Body of pancreas (tissue), 4 donors: Measurements from ENCODE around the gene SLC30A1.

Source experiments
- CTCF ChIP-seq, 7 experiments: fragments of 450-650 bp in 4 of 7; fragments of 200-600 bp in 3 of 7; sonication (generic) in 3 of 7; IDR thresholded peaks; one replicate each; pipeline ENCODE4 v1.5.1; 2016 to 2019; ENCODE audit warnings: antibody characterized with exemption in 7 of 7
- POLR2A ChIP-seq, 3 donors: fragments of 450-650 bp; IDR thresholded peaks; one replicate each; pipeline ENCODE4 v1.6.1; 2016; ENCODE audit warnings: antibody characterized with exemption in 3 of 3, mild to moderate bottlenecking in 2 of 3

DNA sequence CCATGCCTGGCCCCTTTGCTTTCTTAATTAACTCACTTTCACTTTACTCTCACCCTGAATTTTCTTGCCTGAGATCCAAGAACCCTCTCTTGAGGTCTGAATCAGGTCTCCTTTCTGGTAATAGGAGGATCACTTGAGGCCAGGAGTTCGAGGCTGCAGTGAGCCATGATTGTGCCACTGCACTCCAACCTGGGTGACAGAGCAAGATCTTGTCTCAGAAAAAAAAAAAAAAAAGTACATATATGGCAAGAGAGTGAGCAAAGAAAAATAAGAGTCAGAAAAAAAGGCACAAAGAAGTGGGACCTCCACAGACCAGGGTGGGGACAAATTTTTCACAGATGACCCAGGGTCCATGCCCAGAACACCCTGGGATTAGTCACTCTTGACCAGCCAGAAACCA lies 52.9 kb downstream of the SLC30A1 start:
- no peak for TF ChIP-seq POLR2A (IDR thresholded peaks at IDR 0.05)
- no peak for TF ChIP-seq CTCF (IDR thresholded peaks at IDR 0.05)
